Left renal cortex interstitium (tissue), 4 donors: ENCODE measurements around the gene GAPDHS. TPM values are rescaled to one million over a fixed set of nuclear protein-coding genes. Genes with fewer than 3 reads are reported as not detected.

Source experiments
- DNase-seq, 4 donors: peaks; one replicate each; pipeline ENCODE4 v3.0.0-alpha.2; 2013; ENCODE audit warnings: low read depth in 4 of 4, low spot score in 2 of 4, missing footprints in 1 of 4
- polyA plus RNA-seq, 4 donors: library from polyadenylated mRNA; unstranded; fragments of 120-200 nt; gene quantifications; one replicate each; pipeline ENCODE4 v1.2.1, GENCODE V29; 2013; ENCODE audit not compliant: insufficient read length in 4 of 4

The GAPDHS gene
- polyA plus RNA-seq, 4 donors, result not detected

DNA sequence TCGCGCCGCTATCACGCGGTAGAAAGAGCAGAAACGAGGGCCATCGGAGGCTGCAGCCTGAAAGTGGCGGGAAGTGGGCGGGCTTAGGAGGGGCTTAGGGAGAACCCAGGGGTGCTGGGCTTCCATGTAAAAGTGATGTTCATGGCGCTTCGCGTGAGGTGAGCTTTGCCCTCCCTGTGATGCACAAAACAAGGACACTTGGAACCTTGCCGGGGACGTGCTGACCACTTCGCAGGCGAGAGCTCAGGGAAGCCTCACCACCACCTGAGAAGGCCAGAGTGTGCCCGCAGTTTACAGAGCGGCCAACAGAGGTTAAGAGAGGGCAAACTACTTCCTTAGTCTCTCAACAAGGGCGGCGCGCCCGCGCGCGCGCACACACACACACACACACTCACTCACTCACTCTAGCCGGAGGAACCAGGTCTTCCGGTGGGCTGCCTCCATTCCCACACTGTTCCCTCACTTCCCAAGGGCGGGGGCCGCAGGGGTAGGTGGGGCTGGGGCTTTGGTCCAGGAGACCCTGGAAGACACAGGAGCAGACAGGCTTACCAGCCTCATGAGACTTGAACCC lies 651 bp downstream of the GAPDHS start:
- DNase-seq, result no peak

DNA sequence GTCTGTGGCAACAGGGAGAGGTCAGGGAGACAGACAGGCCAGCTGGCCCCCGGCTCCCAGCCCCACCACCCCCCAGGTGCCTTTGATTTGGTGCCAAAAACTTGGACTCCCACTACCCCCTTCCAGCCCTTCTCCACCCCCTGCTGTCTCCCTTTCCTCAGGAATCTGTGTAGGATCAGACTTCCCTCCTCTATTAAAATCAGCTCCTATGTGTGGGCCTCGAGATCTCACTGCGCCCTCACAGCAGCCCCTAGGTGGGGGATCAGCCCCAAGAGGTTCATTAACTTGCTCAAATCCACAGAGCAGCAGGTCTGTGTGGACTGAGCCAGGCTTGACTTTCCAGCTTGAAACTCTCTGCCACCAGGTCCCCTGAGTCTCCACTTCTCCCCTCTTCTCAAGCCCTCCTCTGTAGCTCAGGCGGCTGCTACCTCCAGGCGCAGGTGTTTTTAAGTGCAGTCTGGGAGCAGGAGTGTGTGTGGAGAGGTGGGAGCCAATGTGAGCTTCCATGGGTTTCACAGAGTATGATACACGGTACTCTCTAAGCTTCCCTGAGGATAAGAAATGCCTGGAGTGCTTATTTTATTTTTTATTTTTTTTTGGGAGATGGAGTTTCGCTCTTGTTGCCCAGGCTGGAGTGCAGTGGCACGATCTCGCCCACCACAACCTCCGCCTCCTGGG lies 1.7 kb downstream of the GAPDHS start:
- no peak for DNase-seq

GRCh38 chr19:35539314-35539713 lies 6.1 kb downstream of the GAPDHS start:
- no peak for DNase-seq

DNA sequence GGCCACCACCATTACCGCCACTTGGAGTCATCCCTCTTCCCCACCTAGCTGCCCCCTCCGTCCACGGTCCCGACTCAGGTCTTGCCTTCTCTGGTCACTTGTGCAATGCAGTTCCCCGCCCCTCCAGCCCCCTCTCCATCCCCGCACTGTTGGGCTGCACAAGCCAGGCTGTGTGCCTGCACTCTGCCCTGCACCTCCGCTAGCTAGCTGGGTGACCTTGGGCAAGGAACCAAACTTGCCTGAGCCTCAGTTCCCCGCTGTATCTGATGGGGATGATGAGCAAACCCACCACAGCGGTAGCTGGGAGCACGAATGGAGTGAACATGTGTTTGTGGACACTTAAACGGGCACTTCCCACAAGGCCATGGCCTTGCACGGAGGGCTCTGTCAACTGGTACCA lies 6.6 kb downstream of the GAPDHS start:
- DNase-seq, result no peak

GRCh38 chr19:35540356-35540927 lies 7.2 kb downstream of the GAPDHS start:
- no peak for DNase-seq

DNA sequence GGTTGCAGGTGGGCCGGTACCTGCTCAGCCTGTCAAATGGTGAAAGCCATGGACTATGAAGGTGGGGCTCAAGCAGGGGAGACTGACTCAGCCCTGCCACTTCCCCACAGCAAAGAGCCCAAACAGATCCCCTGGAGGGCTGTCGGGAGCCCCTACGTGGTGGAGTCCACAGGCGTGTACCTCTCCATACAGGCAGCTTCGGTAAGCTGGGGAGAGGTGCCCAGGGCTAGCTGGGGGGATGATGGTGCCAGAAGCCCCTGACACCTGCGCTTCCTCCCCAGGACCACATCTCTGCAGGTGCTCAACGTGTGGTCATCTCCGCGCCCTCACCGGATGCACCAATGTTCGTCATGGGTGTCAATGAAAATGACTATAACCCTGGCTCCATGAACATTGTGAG lies 9.0 kb downstream of the GAPDHS start:
- no peak for DNase-seq

GRCh38 chr19:35543280-35544109 lies 10.2 kb downstream of the GAPDHS start:
- DNase-seq, result no peak

GRCh38 chr19:35544110-35544802 lies 11.0 kb downstream of the GAPDHS start:
- no peak for DNase-seq

- peak; percentile 39 to 86 (median 78) for DNase-seq
Measured at GRCh38 chr19:35545001-35545854, 12.0 kb downstream of the GAPDHS start, which contains the start of gene TMEM147. TMEM147 (plus strand) TSS chr19:35545626; CDS start chr19:35545740, 114 bp downstream.

DNA sequence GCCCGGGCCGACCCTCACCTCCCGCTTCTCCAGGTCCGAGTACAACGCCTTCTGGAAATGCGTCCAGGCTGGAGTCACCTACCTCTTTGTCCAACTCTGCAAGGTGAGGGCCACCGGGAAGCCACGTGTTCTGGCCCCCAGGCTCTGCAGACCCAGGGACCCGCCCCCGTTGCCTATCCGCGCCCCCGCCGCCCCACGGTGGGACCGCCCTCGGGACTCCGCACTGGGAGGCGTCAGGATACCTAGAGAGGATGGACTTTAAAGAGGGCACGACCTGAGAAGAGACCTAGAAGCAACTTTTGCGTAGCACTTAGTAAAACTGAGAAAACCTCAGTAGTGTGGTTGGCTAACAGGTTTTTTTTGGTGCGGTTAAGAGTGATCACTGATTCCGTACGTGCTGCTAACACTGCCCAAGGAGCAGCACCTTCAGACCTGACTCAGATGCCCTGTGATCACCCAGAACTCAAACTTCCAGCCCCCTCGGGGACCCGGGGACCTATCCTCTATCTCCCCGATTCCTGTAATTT lies 12.7 kb downstream of the GAPDHS start:
- DNase-seq, result no peak

- no peak for DNase-seq
Measured at GRCh38 chr19:35546532-35546931, 13.3 kb downstream of the GAPDHS start.

DNA sequence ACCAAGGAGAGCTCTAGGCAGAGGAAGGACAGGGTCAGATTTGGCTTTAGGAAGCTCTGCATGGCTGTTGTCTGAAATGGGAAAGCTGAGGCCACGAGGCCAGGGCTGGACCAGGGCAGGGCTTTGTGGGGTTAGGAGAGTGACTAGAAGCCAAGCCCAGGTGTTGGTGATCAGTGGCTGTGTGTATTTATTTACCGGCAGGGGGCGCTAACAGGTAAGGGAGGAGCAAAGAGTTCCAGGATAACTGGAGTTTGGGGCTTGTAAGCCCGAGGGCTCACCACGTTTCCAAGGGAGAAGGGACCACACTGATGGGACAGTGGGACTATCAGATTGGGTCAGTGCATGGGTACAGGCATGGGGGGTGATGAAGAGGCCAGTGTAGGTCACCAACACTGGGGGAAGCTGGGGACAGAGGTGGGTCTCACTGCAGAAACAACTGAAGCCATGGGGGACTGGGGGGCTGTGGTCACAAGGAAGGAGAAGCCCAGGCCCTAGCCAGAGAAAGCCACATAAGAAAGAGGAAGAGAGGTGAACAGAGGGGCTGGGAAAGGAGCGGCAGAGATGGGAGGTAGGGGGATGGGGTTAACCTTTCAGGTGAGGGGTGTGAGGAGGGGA lies 16.0 kb downstream of the GAPDHS start:
- peak in 2 of 4 donors; percentile 31 to 57 for DNase-seq

GRCh38 chr19:35549879-35550523 lies 16.7 kb downstream of the GAPDHS start:
- DNase-seq, result no peak

DNA sequence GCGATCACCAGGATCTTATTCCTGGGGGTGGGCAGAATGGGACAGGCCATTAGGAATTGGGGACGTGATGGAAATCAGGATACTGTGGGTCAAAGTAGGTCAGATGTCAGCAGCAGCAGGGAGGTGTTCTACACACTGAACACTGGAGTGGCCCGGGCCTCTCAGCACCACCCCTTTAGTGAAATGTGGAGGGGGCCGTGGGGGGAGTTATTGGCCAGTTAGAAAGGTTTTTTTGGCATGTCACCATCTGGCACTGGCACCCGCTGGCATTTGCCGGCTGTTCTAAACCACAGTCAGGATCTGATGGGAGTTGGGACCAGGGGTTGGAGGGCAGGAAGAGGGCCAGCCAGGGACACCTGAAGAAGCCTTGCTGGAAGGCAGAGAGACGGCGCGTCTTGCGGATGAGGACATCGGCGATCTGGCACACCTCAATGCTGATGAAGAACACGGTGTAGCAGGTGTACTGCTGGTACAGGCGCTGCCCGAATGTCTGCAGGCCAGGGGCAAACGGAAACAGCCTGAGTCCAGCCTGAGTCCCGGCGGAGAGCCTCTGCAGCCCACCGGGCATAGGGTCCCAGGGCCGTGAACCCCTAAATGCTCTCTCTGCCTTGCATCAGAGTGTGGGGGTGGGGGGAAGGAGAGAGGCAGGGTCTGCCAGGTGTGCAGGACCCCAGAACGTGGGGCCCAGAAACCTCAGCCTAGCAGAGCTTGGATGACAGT lies 18.0 kb downstream of the GAPDHS start:
- DNase-seq, result no peak

GRCh38 chr19:35552534-35553384 lies 19.5 kb downstream of the GAPDHS start:
- DNase-seq, result no peak

- no peak for DNase-seq
Measured at GRCh38 chr19:35553385-35554000, 20.2 kb downstream of the GAPDHS start.

DNA sequence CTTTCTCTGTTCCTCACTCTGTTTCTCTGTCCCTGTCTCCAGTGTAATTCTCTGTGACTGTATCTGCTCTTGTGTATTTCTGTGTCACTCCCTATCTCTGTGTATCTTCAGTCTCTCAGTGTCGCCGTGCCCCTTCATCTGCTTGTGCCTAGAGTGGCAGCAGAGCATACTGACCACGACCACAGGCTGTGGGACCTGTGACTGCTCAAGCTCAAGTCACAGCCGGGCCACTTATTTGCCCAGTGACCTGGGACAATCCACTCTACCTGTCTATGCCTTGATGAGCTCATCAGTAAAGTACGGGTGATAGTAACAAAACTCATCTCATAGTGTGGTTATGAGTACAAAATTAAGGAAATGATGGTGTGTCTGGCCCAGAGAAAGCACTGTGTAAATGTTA lies 20.8 kb downstream of the GAPDHS start:
- no peak for DNase-seq
